GM12878 (cell line): ENCODE results near the gene PLAC1. TPM values are rescaled to one million over a fixed set of nuclear protein-coding genes. Genes with fewer than 3 reads are reported as not detected.

Experiments used
- ATAC-seq: fragments of 200-7000 bp; cut with Tn5 transposase; 3 replicates; pipeline ENCODE4 v1.9.1; 2020; ENCODE audit warnings: mild to moderate bottlenecking, moderate library complexity
- BruUV-seq: library from RNA; stranded (reverse); fragments of 400-500 nt; replicated peaks from 2 replicates; lab custom pipeline; 2021; lab: Mats Ljungman, UMichigan
- CTCF ChIA-PET: fragments of 300-600 bp; sonication (Branson Sonifier 250); formaldehyde crosslinking; extraction: SDS; loops from one replicate; lab custom pipeline; 2021; ENCODE audit warnings: inconsistent platforms; lab: Yijun Ruan, JAX
- POLR2A ChIA-PET: fragments of 350-600 bp; formaldehyde crosslinking; extraction: SDS; loops from one replicate; lab custom pipeline; 2021; ENCODE audit warnings: inconsistent platforms; lab: Charles Lee
- RAD21 ChIA-PET: fragments of 300-600 bp; sonication (Branson Sonifier 250); formaldehyde crosslinking; loops from one replicate; lab custom pipeline; 2023; ENCODE audit warnings: antibody characterized with exemption; ENCODE audit not compliant: unreplicated experiment; lab: Charles Lee
- SMC1A ChIA-PET: fragments of 300-600 bp; sonication (Branson Sonifier 250); formaldehyde crosslinking; loops from one replicate; lab custom pipeline; 2023; ENCODE audit not compliant: unreplicated experiment, uncharacterized antibody; lab: Charles Lee
- DNase-seq: peaks from one replicate; pipeline ENCODE4 v3.0.0-alpha.2; 2011; ENCODE audit warnings: low read depth, low spot score
- FAIRE-seq: peaks from 3 replicates; lab custom pipeline; 2011; peaks lifted over from hg19 to GRCh38; lab: Jason Lieb, UNC
- H2AFZ ChIP-seq: 2 replicates; pipeline ENCODE4 v1.6.0; 2011; ENCODE audit warnings: low read depth, low read length, control low read depth; ENCODE audit not compliant: control insufficient read depth
- H3K27ac ChIP-seq: 2 replicates; pipeline ENCODE4 v1.5.1; 2011; ENCODE audit warnings: control low read depth; ENCODE audit not compliant: control insufficient read depth, insufficient read depth
- H3K27me3 ChIP-seq, 2 experiments: replicated peaks in 1 of 2; 2 replicates each; pipeline versions ENCODE4 v1.6.0 to v1.6.1; 2011; ENCODE audit warnings: low read length in 1 of 2; ENCODE audit not compliant: control insufficient read depth in 2 of 2, insufficient read depth in 2 of 2
- H3K36me3 ChIP-seq, 2 experiments: 2 replicates each; pipeline ENCODE4 v1.5.1; 2011; ENCODE audit warnings: low read length in 1 of 2; ENCODE audit not compliant: control insufficient read depth in 2 of 2, insufficient read depth in 2 of 2
- H3K4me1 ChIP-seq: 2 replicates; pipeline ENCODE4 v1.6.1; 2011; ENCODE audit warnings: mild to moderate bottlenecking, low read length, moderate library complexity, mixed read lengths; ENCODE audit not compliant: control insufficient read depth, insufficient read depth
- H3K4me2 ChIP-seq: 2 replicates; pipeline ENCODE4 v1.6.0; 2011; ENCODE audit warnings: control low read depth; ENCODE audit not compliant: control insufficient read depth, insufficient read depth
- H3K4me3 ChIP-seq: fragments of 200-600 bp; sonication (generic); 2 replicates; pipeline ENCODE4 v1.5.1; 2016
- H3K79me2 ChIP-seq: 2 replicates; pipeline ENCODE4 v1.6.0; 2011; ENCODE audit warnings: low read length; ENCODE audit not compliant: control insufficient read depth, insufficient read depth
- H3K9ac ChIP-seq: 2 replicates; pipeline ENCODE4 v1.8.0; 2011; ENCODE audit warnings: low read length, control low read depth, mixed read lengths; ENCODE audit not compliant: control insufficient read depth, insufficient read depth
- H3K9me3 ChIP-seq: replicated peaks from 3 replicates; pipeline ENCODE4 v1.5.1; 2011; ENCODE audit warnings: mild to moderate bottlenecking, low read length; ENCODE audit not compliant: control insufficient read depth, insufficient read depth
- H4K20me1 ChIP-seq: 2 replicates; pipeline ENCODE4 v1.6.0; 2011; ENCODE audit not compliant: control insufficient read depth, insufficient read depth
- BHLHE40 ChIP-seq, 2 experiments: fragments of 450-650 bp in 1 of 2; IDR thresholded peaks; 2 replicates each; pipeline ENCODE4 v1.6.1; 2011 to 2017; ENCODE audit warnings: low read depth in 2 of 2, borderline replicate concordance in 1 of 2, improper control_type of control experiment in 1 of 2, low read length in 1 of 2, mild to moderate bottlenecking in 1 of 2
- CTCF ChIP-seq, 3 experiments: IDR thresholded peaks in 2 of 3; conservative IDR thresholded peaks in 1 of 3; 2 replicates each; pipeline ENCODE4 v1.5.1; 2011; ENCODE audit warnings: low read depth in 3 of 3, low read length in 3 of 3, mild to moderate bottlenecking in 3 of 3, control low read depth in 2 of 3, moderate library complexity in 2 of 3, inconsistent platforms in 1 of 3, mixed read lengths in 1 of 3; ENCODE audit not compliant: control insufficient read depth in 2 of 3, insufficient read depth in 1 of 3; ENCODE audit errors: extremely low read depth in 1 of 3
- E2F4 ChIP-seq: IDR thresholded peaks from 2 replicates; pipeline ENCODE4 v1.6.1; 2012; ENCODE audit warnings: low read depth, low read length, improper control_type of control experiment
- E2F8 ChIP-seq: fragments of 450-650 bp; IDR thresholded peaks from 2 replicates; pipeline ENCODE4 v1.6.1; 2018; ENCODE audit warnings: mild to moderate bottlenecking, low read depth, moderate library complexity; ENCODE audit not compliant: partially characterized antibody
- HCFC1 ChIP-seq: fragments of 150-350 bp; IDR thresholded peaks from 2 replicates; pipeline ENCODE4 v1.6.1; 2014; ENCODE audit warnings: low read length
- NKRF ChIP-seq: fragments of 450-650 bp; conservative IDR thresholded peaks from 2 replicates; pipeline ENCODE4 v1.6.1; 2017; ENCODE audit warnings: mild to moderate bottlenecking, moderate library complexity
- NR2C2 ChIP-seq: IDR thresholded peaks from 2 replicates; pipeline ENCODE4 v1.6.1; 2011; ENCODE audit warnings: borderline replicate concordance, low read depth; ENCODE audit not compliant: control insufficient read depth, insufficient read length
- NRF1 ChIP-seq: conservative IDR thresholded peaks from 2 replicates; pipeline ENCODE4 v1.6.1; 2011; ENCODE audit warnings: mild to moderate bottlenecking, low read depth, low read length, improper control_type of control experiment
- PKNOX1 ChIP-seq: fragments of 450-650 bp; IDR thresholded peaks from 2 replicates; pipeline ENCODE4 v1.6.1; 2016; ENCODE audit warnings: mild to moderate bottlenecking
- POLR2AphosphoS5 ChIP-seq: IDR thresholded peaks from 2 replicates; pipeline ENCODE4 v1.6.1; 2011; ENCODE audit warnings: mild to moderate bottlenecking, low read length, inconsistent platforms
- SIN3A ChIP-seq: IDR thresholded peaks from 2 replicates; pipeline ENCODE4 v1.6.1; 2012; ENCODE audit warnings: low read depth, low read length, improper control_type of control experiment
- ZNF622 ChIP-seq: fragments of 450-650 bp; IDR thresholded peaks from 2 replicates; pipeline ENCODE4 v1.6.1; 2017; ENCODE audit warnings: mild to moderate bottlenecking, inconsistent platforms
- WGBS: methylation state at CpG from one replicate; pipeline ENCODE4 v1.1.6; 2016; ENCODE audit warnings: low lambda C conversion rate; ENCODE audit not compliant: insufficient replicate concordance, insufficient coverage; ENCODE audit errors: missing lambda C conversion rate; 5-methylcytosine and 5-hydroxymethylcytosine counted together
- in situ Hi-C: fragments of 300-500 bp; cut with MboI; formaldehyde crosslinking; loops from 9 replicates; pipeline ENCODE4 v1.14.3; 2018; ENCODE audit warnings: mixed read lengths
- intact Hi-C: fragments of 100-400 bp; cut with micrococcal nuclease; formaldehyde crosslinking; loops from one replicate; pipeline ENCODE4 v1.14.2; 2022; ENCODE audit not compliant: unreplicated experiment
- polyA plus RNA-seq, 11 experiments: library from polyadenylated mRNA; depleted of rRNA in 4 of 11; unstranded in 6 of 11; stranded (reverse) in 5 of 11; fragments of >200 nt; fragmentation: Nextera tagmentation in 4 of 11; fragmentation: Illumina TruSeq in 1 of 11; extraction: Ambion mirVana in 4 of 11; extraction: Trizol in 1 of 11; gene quantifications; 1 replicate in 1 of 11; 2 replicates in 10 of 11; pipeline versions ENCODE4 v1.2.1 to v1.2.3, GENCODE V29; 2011 to 2016; ENCODE audit warnings: inconsistent platforms in 2 of 11, missing spikeins in 2 of 11, low read depth in 1 of 11
- total RNA-seq, 4 experiments: library from RNA; depleted of rRNA in 3 of 4; stranded (reverse); fragments of >200 nt in 3 of 4; fragmentation: Illumina TruSeq in 1 of 4; extraction: Trizol in 1 of 4; gene quantifications; 2 replicates each; pipeline versions ENCODE4 v1.2.1 to v1.2.3, GENCODE V29; 2013 to 2021

The PLAC1 gene
- total and polyA plus RNA-seq, 10 of the 15 experiments (the other 5 are each of a cell fraction or from before 2014, with no cell fraction given): 0.05 to 0.42 (median 0.17) TPM; not detected in 5

GRCh38 chrX:134525086-134525792, 133.0 kb downstream of the PLAC1 start:
- H3K4me1 ChIP-seq: no peaks in the 10 kb centered on the region
- FAIRE-seq: no peak
- TF ChIP-seq CTCF (IDR thresholded peaks at IDR 0.05 in 2 of 3, conservative IDR thresholded peaks at IDR 0.05 in 1 of 3; ENCODE audit: control insufficient read depth in 2 of 3, extremely low read depth in 1 of 3, insufficient read depth in 1 of 3, low read depth in 3 of 3, low read length in 3 of 3) (no peak), ZNF622 (no peak), E2F8 (no peak), E2F4 (no peak), POLR2AphosphoS5 (no peak), BHLHE40 (IDR thresholded peaks at IDR 0.05; ENCODE audit: borderline replicate concordance in 1 of 2, low read depth in 2 of 2, low read length in 1 of 2) (no peak), PKNOX1 (no peak), NRF1 (no peak), NKRF (no peak), SIN3A (no peak), HCFC1 (no peak), NR2C2 (no peak)

More at GRCh38 chrX:134525086-134525792, 133.0 kb downstream of the PLAC1 start:
- ATAC-seq (no peak), DNase-seq (no peak)
- no peak overlapping the region for H3K27ac ChIP-seq
- H3K4me3 ChIP-seq: no peak overlapping the region
- no peaks in the 10 kb centered on the region for H3K79me2 ChIP-seq
- intact Hi-C loops: no loop called here
- no peak overlapping the region for H3K9ac ChIP-seq
- CTCF ChIA-PET: no interaction called here
- in situ Hi-C loops: no loop called here
- H4K20me1 ChIP-seq: no peaks in the 10 kb centered on the region
- no peak overlapping the region for H3K4me2 ChIP-seq
- POLR2A ChIA-PET: no interaction called here
- RAD21 ChIA-PET: no interaction called here
- H3K9me3 ChIP-seq: no peaks in the 10 kb centered on the region
- no peaks in the 10 kb centered on the region for H3K27me3 ChIP-seq
- WGBS: 72% methylated on average over 15 of the region's 15 CpGs
- no peaks in the 10 kb centered on the region for H3K36me3 ChIP-seq
- H2AFZ ChIP-seq: no peak overlapping the region
- no TSS peak for BruUV-seq
- SMC1A ChIA-PET: no interaction called here
